ENCODE data around the gene RFNG.
"Not testable (repeated sequence)": the region's sequence is repeated elsewhere in the genome, so short reads cannot be mapped to it uniquely, and the experiment has no call there.

The RFNG gene

DNA sequence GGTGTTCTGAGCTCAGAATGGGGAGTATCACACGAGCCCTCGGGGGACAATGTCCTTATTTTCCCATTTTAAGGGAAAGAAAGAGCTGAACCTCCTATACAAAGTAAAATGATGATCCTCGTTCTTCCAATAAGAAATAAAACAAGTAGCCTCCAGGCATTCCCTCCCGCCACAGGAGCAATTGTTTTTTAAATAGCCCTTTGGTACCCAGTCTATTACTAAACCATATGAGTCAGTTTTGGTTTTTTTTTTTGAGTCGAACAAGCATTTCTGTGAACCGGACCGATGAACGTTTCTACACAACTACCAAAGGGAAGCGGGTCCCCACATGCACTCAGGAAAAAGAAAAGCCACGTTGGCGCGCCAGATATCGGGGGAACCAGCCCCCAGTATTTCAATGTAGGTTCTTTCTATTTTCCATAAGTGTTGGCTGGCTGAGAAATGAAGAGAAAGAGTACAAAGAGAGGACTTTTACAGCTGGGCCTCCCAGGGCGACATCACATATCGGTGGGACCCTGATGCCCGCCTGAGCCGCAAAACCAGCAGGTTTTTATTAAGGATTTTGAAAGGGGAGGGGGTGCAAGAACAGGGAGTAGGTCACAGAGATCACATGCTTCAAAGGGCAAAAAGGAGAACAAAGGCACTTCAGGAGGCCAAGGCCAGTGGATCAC, 10.3 kb downstream of the RFNG start:
- DNase-seq, result no peak

DNA sequence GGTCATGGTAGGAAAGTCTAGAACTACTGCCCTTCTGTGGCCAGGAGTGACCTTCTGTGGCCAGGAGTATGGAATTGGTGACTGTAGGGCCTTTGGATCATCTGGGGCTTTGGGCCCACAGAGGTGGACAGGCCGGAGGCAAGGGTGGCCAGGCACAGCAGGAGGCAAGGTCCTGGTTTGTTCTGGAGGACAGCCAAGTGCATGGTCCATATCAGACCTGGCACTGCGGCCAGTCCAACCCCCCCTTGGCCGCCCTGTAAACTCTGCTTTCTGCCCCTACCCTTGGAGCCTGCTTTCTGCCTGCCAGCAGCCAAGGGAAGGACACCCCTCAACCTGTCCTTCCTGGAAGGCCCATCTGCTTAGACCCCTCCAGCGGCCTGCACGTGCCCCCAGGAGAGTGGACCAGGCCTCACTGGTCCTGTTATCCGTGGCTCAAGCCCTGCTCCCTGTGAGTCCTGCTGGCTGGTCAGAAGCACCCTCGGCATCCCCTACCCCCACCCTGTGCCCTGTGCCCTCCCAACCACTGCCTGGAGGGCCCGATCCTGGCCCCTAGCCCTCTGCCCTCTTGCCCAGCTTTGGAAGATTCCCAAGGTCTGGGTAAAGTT, 11.8 kb downstream of the RFNG start:
- DNase-seq, result no peak

DNA sequence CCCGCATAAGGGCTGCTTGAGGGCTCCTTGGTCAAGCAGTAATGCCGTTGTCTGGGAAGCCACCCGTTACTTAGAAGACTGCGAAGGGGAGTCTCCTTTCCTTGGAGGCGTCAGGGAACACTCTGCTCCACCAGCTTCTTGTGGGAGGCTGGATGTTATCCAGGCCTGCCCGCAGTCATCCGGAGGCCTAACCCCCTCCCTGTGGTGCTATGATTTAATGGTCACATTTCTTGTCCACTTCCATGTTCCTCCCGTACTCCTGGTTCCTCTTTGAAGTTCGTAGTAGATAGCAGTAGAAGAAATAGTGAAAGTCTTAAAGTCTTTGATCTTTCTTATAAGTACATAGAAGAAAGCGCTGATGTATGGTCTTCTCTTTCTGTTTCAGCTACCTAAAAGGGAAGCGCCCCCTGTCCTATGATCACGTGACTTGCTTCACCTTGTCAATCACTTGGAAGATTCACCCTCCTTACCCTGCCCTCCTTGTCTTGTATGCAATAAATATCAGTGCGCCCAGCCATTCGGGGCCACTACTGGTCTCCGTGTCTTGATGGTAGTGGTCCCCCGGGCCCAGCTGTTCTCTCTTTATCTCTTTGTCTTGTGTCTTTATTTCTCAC, 12.7 kb downstream of the RFNG start:
- DNase-seq, result not testable (repeated sequence)

DNA sequence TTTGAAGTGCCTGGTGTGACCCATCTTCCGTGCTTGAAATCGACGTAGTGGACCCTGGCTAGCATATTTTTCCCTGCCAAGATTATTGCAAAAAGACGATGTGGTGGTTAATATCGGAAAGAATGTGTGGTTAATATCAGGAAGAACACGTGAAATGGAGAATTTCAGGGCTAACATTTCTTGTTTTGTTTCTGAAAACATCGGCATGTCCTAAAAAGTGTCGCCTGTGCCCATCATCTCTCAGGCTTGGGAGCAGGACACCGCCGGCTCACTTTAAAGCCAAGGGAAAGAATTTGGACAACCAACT, 13.8 kb downstream of the RFNG start:
- no peak for DNase-seq

DNA sequence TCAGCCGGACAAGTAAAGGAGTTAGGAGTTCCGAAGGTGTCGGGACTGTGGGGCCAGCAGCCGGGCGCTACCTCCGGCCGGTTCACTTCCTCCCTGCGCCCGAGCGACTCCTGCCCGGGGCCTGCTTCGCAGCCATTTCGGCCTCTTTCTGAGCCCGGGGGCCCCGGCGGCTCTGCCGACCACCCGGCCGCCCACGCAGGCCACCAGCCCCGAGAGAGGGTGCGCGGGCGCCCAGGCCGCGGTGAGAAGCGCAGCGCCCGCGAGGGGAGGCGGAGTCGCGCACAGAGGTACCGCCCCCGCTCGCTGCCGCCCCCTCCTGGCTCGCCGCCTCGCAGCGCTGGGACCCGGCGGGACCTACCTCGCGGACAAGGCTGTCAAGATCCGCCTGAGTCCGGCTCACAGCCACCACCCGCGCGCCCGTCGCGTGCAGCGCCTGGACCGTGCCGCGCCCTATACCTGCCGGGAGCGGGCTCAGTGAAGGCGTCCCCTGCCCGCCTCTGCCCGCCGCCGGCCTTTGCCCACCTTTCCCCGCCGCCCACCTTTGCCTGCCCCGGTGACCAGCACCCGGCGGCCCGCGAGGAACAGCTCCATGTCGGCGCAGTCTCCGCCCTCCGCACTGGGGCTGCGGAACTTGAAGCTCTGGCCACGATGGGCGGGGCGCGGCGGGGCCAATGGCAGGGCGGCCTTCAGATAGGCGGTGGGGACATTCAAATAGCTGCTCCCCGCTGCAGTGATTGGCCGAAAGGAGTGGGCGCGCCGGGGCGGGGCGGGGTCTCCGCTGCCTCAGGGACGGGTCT, 14.3 kb downstream of the RFNG start, which contains the start of gene DCXR:
TSS of gene DCXR (minus strand) at position 606 of the 797 bp plus-strand sequence. CDS start at position 591, 15 bp downstream.
- peak; percentile 87 for DNase-seq

DNA sequence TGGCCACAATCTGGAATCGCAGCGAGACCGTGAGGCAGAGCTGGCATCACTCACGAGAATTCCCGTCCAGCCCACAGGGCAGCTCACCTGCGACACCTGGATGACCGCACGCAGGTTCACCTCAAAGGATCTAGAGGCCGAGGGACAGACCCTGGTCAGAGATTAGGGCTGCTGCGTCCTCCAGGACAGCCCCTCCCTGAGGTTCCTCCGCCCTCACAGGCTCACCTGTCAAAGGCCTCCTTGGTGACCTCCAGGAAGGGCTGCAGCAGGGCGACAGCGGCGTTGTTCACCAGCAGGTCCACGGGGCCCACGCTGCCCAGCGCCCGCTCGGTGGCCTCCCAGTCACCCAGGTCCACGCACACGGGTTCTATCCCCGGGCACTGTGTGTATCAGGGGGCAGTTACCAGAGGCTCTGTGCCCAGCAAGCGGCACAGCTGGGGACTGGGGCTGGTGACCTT, 14.9 kb downstream of the RFNG start:
- DNase-seq, result no peak

DNA sequence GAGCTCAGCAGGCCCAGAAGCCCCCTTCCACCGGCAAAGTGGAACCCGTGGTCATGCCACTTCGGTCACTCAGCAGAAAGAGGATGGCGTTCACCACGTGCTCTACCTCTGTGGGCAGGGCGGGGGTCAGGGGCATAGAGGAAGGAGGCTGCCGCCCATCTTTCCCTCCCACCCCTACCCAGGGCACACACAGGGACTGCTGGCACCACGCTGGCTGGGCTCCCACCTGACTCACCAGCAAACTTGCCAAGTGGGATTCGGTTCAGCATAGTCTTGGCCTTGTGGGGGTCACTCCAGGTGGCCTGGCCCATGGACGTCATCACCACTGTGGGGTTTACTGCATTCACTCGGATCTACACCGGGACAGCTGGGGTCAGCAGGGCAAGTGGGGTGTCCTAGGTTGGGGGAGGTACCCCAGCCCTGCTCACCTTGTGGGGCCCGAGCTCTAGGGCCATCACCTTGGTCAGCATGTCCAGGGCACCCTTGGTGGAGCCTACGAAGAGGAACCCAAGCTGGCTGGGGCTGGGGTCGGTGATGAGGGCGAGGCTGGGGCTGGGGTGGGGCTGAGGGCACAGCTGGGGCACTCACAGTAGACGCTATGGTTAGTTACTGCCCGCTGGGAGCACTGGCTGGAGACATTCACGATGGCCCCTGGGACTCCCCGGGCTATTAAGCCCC, 15.5 kb downstream of the RFNG start:
- no peak for DNase-seq

DNA sequence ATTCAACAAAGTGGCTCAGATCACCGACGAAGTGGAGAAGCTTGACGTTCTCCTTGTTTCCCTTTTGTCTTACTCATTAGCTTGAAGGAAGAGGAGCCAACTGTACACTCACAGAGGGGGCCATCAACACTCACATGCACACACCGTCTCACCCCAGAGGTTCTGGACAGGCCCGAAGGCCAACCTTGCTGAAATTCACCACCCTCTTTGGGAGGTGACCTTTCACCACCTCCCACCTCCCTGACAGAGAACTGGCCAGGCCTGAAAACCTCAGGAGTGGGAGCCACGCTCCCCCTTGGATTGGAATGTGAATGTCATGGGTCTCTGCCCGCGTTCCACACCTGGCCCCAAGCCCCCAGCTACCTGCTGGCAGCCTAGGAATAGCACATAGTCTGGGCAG, 16.1 kb downstream of the RFNG start:
- DNase-seq, result no peak

DNA sequence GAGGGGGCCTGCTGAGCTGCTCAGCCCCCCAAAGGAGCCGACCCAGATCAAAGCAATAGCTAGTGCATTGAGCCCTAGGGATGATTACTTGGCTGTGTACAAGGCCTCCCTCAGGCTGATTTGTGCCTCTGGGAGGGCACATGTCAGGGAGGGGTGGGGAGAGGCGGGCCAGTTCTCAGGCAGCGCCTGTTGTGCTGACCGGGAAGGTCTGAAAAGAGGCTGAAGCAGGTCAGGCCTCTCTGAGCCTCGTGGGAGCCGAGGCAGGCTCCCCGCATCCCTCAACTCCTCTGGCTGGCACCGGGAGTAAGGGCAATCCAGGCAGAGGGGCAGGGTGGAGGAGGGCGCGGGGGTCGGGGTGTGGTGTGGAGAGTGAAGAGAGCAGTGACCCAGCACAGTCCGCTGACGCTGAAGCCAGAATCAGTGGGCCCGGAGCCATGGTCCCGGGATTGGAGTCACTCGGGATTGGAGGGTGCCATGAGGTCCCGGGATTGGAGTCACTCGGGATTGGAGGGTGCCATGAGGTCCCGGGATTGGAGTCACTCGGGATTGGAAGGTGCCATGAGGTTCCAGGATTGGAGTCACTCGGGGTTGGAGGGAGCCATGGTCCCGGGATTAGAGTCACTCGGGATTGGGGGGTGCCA, 17.1 kb downstream of the RFNG start:
- no peak for DNase-seq

DNA sequence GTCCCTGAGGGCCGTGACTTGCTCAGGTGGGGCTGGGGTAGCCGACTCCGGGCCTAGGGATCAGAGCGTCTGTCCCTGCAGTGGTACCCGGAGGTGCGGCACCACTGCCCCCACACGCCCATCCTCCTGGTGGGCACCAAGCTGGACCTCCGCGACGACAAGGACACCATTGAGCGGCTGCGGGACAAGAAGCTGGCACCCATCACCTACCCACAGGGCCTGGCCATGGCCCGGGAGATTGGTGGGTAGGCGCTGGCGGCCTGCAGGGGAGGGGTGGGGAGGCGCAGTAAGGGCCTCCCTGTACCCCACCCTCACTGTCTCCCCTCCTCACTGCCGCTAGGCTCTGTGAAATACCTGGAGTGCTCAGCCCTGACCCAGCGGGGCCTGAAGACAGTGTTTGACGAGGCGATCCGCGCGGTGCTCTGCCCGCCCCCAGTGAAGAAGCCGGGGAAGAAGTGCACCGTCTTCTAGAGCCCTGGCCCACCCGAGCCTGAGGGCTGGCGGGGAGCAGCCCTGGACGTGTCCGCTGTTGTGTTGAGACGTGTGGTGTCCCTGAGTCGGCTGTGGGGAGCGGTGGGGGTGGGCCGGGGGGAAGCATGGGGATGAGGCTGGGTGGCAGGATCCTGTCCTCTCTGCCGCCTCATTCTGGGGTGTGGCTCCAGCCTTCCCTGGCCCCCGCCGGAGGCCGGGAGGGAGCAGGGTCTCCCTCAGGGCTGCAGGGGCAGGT, 18.1 kb downstream of the RFNG start:
- no peak for DNase-seq

DNA sequence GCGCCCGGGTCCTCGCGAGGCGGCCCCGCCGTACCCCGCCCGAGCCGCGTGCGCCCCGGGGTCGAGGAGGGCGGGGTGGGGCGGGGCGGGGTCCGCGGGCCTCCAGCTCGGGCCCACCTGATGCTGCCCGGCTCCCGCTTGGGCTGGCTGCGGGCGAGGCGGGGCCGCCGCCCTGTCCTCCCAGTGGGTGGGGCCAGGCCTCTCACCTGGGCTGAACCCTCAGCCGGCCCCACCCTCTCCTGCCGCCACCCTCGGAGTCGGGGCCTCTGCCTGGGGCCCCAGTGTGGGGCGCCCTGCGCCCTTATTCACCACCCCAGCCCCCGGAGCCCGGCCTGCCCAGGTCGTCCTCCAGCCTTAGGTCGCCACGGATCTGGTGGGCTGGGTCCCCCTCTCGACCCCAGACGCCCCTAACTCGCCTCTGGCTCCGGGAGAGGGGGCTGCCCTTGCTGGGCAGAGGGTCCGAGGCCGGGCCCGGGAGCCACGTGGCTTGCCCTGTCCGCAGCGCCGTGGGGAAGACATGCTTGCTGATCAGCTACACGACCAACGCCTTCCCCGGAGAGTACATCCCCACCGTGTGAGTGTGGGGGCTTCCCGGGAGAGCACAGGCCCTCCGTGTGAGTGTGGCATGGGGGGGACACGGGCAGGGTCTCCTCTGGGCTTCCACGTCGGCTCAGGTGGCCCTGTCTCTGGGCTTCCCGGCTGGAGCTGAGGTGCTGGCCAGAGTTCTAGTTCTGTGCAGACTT, 19.6 kb downstream of the RFNG start:
- no peak for DNase-seq

DNA sequence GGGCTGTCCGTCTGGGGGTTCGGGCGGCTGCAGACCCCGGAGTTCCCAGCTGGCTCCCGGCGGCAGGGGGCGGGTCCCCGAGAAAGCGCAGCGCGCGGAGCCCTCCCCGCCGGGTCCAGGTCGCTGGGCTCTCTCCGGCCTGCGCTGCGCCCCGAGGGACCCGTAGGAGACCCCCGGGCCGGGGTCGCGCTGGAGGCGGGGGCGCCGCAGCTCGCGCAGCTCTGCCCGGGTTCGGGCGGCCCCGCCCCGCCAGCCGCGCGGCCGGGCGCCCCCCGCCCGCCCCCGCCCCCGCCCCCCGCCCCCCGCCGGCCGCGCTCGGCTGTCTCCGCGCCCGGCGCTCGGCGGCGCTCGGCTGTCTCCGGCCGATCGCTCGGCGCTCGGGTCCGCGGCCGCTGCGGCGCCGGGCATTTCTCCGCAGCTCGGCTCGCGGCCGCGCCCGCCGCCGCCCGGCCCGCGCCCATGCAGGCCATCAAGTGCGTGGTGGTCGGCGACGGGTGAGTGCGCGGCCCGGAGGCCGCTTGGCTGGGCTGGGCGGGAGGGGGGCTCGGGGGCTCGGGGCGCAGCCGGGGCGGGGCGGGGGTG, 20.2 kb downstream of the RFNG start, which contains the start of gene RAC3:
TSS of gene RAC3 (plus strand) at position 376 of the 582 bp plus-strand sequence. CDS start at position 460, 84 bp downstream.
- DNase-seq, result no peak

DNA sequence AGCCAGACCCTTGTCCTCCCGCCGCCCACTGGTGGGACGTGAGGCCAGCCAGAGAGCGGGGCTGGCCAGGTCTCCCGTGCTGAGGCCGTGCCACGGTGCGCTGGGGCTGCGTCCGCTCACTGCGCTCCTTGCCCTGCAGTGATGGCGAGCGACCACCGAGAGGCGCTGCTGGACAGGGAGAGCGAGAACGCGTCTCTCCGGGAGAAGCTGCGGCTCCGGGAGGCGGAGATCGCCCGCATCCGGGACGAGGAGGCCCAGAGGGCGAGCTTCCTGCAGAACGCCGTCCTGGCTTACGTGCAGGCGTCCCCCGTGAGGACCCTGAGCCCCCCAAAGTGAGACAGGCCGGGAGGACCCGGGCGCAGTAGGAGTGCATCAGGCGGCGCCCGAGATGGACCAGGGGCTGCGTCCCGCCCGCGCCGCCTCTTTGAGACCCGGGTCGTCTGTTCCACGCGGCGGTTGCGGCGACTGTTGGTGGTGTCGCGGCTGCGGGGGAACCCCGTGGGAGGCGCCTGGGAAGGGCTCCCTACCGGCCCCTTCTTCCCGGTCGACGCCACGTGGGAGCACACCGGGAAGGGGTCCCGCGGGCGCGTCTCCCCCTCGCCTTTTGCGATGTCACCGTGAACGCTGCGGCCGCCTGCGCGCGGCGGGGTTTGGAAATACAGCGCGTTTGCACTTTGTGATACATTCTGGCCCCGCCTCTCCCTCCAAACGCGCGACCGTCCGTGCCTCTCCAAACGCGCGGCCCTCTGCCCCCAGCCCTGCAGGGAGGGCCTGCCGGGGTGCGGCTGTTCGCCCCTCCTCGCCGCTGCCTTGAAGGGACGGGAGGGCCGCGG, 20.9 kb downstream of the RFNG start:
- peak; percentile 68 for DNase-seq

DNA sequence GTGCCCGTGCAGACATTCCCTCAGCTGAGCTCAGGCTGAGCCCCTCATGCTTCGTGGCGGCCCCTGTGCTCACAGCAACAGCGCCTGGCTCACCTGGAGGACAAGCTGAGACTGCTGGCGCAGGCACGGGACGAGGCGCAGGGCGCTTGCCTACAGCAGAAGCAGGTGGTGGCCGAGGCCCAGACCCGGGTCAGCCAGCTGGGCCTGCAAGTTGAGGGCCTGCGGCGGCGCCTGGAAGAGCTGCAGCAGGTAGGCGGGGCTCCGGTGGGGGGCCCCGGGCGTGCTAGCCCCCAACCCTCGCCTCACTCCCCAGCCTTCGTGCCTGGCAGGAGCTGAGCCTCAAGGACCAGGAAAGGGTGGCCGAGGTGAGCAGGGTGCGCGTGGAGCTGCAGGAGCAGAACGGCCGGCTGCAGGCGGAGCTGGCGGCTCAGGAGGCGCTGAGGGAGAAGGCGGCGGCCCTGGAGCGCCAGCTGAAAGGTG, 21.6 kb downstream of the RFNG start:
- DNase-seq, result no peak

DNA sequence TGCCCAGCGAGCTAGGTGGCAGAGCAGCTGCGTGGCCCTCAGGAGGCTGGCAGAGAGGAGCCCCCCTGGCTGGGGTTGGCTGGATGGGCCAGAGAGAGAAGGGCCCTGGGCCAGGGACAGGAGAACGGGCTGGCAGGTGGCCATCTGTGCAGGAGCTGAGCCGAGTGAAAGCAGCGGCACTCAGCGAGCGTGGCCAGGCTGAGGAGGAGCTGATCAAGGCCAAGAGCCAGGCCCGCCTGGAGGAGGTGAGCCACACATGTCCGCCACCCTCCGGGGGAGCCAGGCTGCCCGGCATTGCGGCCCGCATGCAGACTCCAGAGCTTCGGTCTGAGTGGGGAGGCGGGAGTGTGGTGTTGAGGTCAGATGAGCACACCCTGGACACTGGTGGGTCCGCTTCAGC, 22.2 kb downstream of the RFNG start:
- DNase-seq, result no peak

DNA sequence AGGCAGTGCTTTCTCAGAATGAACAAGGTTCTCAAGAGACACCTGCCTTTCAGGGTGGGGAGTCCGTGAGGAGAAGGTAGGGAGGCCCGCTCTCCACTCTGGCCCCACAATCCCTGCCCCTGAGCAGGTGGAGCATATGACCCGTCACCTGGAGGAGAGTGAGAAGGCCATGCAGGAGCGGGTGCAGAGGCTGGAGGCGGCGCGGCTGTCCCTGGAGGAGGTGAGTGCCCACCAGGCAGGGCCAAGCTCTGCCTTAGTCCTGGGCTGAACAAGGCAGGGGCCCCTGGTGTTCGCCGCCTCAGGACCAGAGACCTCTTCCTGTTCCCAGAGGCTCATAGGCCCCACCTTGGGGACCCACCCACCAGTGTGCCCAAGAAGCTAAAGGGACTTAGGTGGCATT, 22.6 kb downstream of the RFNG start:
- DNase-seq, result no peak

DNA sequence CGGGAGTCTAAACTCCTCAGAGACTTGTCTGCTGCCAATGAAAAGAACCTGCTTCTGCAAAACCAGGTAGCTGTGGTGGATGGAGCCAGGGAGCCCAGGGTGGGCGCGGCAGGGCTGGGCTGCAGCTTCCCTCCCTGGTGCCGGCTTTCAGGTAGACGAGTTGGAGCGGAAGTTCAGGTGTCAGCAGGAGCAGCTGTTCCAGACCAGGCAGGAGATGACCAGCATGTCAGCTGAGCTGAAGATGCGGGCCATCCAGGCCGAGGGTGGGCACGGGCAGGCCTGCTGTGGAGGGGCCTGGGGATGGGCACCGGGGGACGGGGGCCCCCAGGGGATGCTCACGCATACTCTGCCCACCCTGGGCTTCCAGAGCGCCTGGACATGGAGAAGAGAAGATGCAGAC, 23.4 kb downstream of the RFNG start:
- DNase-seq, result no peak

DNA sequence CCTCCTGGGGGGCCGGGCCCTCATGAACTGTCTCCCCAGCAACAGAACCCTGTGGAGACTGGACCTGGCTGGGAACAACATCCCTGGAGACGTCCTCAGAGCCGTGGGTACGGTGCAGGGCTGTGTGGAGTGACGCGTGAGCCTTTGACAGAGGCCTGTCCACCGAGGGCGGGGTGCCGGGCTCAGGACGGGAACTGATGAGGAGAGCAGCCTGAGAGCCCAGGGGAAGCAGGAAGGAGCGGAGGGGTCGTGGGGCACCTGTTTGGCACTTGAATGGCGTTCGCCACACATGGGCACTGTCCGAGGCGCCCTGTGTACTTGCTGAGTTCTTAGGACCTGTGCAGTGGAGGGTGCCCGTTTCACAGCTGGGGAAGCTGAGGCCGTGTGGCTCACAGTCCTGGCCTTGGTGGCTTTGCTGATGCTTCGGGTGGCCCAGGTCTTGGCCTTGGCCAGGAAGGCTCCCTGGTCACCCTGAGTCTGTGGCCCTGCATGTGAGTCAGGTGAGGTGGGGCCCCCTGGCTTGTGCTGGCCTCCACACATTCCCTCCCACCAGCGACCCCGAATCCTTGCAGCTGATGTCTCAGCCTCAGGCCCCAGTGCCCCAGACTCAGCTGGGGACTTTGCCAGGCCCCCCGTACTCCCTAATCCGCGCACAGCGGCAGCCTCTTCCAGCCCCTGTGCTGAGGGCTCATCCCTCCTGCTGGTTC, 26.1 kb downstream of the RFNG start:
- DNase-seq, result no peak

DNA sequence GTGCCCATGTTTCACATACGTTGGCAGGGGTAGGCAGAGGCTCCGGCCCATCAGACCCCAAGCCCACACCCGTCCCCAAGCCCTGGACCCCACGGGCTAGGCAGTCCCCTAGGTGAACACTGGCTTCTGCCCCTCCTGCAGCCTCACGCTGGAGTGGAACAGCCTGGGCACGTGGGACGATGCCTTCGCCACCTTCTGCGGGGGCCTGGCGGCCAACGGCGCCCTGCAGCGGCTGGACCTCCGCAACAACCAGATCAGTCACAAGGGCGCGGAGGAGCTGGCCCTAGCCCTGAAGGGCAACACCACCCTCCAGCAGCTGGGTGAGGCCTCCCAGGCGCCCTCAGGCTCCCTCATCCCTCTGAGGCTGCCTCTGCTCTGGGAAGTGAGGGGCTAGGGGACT, 26.8 kb downstream of the RFNG start:
- DNase-seq, result no peak

Measured in activated CD4-positive, alpha-beta T cell treated with anti-CD3 and anti-CD28 coated beads for 1 hour (primary cell).